Measurements from ENCODE around the gene ZNF665. TPM values are rescaled to one million over a fixed set of nuclear protein-coding genes. Genes with fewer than 3 reads are reported as not detected.
A peak's percentile ranks its signal among the peaks of the same experiment; 100 is the strongest.
"Not testable (repeated sequence)": the region's sequence is repeated elsewhere in the genome, so short reads cannot be mapped to it uniquely, and the experiment has no call there.

Gene ZNF665
- 0.39 and 0.73 TPM in 2 replicates for total RNA-seq (2022)
- Bru-seq, nascent RNA: percentile 29 among the genes with signal in this experiment
- percentile 25 among the genes with signal in this experiment for BruChase-seq, experiment 1, labeled RNA remaining after a 2-hour chase
- percentile 17 among the genes with signal in this experiment for BruChase-seq, experiment 2, labeled RNA remaining after a 6-hour chase
- long read RNA-seq: 0 reads

DNA sequence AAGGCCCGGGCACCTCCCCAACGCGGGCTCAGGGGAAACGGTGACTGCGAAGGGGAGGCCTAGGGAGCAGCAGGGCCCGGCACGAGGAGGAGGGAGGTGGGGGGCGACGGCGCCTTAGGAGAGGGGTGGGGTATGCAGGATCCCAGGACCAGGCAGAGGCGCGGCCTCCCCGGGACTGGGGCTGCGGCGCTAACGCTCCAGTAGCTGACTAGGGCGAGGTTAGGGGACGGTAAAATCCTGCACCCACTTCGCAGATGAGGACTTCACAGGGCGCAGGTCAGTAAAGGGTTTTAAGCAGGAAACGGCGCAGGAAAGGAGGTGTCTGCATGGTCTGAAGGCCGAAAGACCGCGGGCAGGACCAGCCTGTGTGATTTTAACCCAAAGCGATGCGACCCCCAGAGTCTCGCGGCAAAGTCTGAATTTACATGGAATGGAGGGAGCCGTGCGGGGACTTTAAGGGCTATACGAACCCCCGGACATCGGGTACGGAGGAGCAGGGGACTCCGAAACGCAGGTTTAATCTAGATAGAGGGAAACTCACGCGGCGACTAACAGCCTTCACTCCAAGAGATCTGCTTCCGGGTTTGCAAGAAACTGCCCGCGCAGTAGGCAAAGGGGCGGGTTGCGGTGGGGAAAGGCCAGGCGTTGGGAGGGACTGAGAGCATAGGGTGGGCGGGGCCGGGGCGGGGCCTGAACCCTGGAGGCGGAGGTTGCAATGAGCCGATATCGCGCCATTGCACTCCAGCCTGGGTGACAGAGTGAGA is at the start of gene ZNF665:
ZNF665 (minus strand) TSS at position 588 of the 764 bp plus-strand sequence. CDS start 10,460 bp downstream, outside the sequence.
- intact Hi-C loops (cut with micrococcal nuclease; ENCODE audit: unreplicated experiment): loop anchor here (10.0 kb wide), 1 partner anchor 322 kb away; no protein-coding TSS in a partner anchor
- H3K36me3 ChIP-seq (ENCODE audit: control insufficient read depth, insufficient read depth, low read length): no peaks in the 10 kb centered on the region; the same call in 1 of the 2 replicates
- peak within 1 kb of the TSS; percentile 55 for H3K4me3 ChIP-seq (ENCODE audit: low read depth, low read length)
- Mint-ChIP-seq H3K4me3 (ENCODE audit: unreplicated experiment) (peak within 1 kb of the TSS; percentile 76), H3K36me3 (ENCODE audit: insufficient read depth, unreplicated experiment) (peaks cover 8% of the 10 kb centered on the region), H3K9me3 (ENCODE audit: unreplicated experiment) (peaks cover 35% of the 10 kb centered on the region), H3K27me3 (ENCODE audit: insufficient read depth, unreplicated experiment) (no peaks in the 10 kb centered on the region), H3K27ac (ENCODE audit: unreplicated experiment) (no peak within 1 kb of the TSS), H3K4me1 (ENCODE audit: low read depth, unreplicated experiment) (no peaks in the 10 kb centered on the region)
- CTCF ChIA-PET: no interaction called here
- peaks cover 39% of the 10 kb centered on the region for H3K9me3 ChIP-seq
- POLR2A ChIA-PET: no interaction called here
- no peaks in the 10 kb centered on the region for H3K4me1 ChIP-seq
- TSS peak; percentile 68 for BruUV-seq (replicated peaks)
- H3K27me3 ChIP-seq (replicated peaks; ENCODE audit: control insufficient read depth, insufficient read depth, low read length): no peaks in the 10 kb centered on the region
- no peak for TF ChIP-seq CTCF (IDR thresholded peaks at IDR 0.05; ENCODE audit: insufficient read depth in 1 of 2, low read depth in 1 of 2, low read length in 1 of 2, severe bottlenecking in 1 of 2, unreplicated experiment in 1 of 2)
- DNase-seq: peak; percentile 53 to 82

GRCh38 chr19:53237114-53237777 is 44.1 kb upstream of the ZNF665 start:
- Mint-ChIP-seq H3K9me3 (ENCODE audit: unreplicated experiment) (peaks cover 75% of the 10 kb centered on the region), H3K27ac (ENCODE audit: unreplicated experiment) (no peak overlapping the region), H3K4me1 (ENCODE audit: low read depth, unreplicated experiment) (no peaks in the 10 kb centered on the region), H3K27me3 (ENCODE audit: insufficient read depth, unreplicated experiment) (no peaks in the 10 kb centered on the region), H3K36me3 (ENCODE audit: insufficient read depth, unreplicated experiment) (no peaks in the 10 kb centered on the region), H3K4me3 (ENCODE audit: unreplicated experiment) (no peak overlapping the region)
- ChIA-PET POLR2A (no interaction called here), CTCF (no interaction called here)
- no peak for TF ChIP-seq CTCF (IDR thresholded peaks at IDR 0.05; ENCODE audit: insufficient read depth in 1 of 2, low read depth in 1 of 2, low read length in 1 of 2, severe bottlenecking in 1 of 2, unreplicated experiment in 1 of 2)
- no peak for DNase-seq
- BruUV-seq (replicated peaks): no TSS peak
- H3K36me3 ChIP-seq (ENCODE audit: control insufficient read depth, insufficient read depth, low read length): no peaks in the 10 kb centered on the region
- H3K4me1 ChIP-seq: no peaks in the 10 kb centered on the region
- H3K27me3 ChIP-seq (replicated peaks; ENCODE audit: control insufficient read depth, insufficient read depth, low read length): no peaks in the 10 kb centered on the region
- intact Hi-C loops (cut with micrococcal nuclease; ENCODE audit: unreplicated experiment): no loop called here
- H3K4me3 ChIP-seq (ENCODE audit: low read depth, low read length): no peak overlapping the region
- peaks cover 69% of the 10 kb centered on the region for H3K9me3 ChIP-seq

GRCh38 chr19:53224606-53225005 is 31.4 kb upstream of the ZNF665 start:
- H3K27me3 ChIP-seq (replicated peaks; ENCODE audit: control insufficient read depth, insufficient read depth, low read length): no peaks in the 10 kb centered on the region
- BruUV-seq (replicated peaks): no TSS peak
- H3K4me1 ChIP-seq: no peaks in the 10 kb centered on the region
- intact Hi-C loops (cut with micrococcal nuclease; ENCODE audit: unreplicated experiment): no loop called here
- Mint-ChIP-seq H3K36me3 (ENCODE audit: insufficient read depth, unreplicated experiment) (no peaks in the 10 kb centered on the region), H3K27ac (ENCODE audit: unreplicated experiment) (no peak overlapping the region), H3K4me3 (ENCODE audit: unreplicated experiment) (no peak overlapping the region), H3K4me1 (ENCODE audit: low read depth, unreplicated experiment) (no peaks in the 10 kb centered on the region), H3K9me3 (ENCODE audit: unreplicated experiment) (peaks cover 55% of the 10 kb centered on the region), H3K27me3 (ENCODE audit: insufficient read depth, unreplicated experiment) (no peaks in the 10 kb centered on the region)
- POLR2A ChIA-PET: no interaction called here
- CTCF ChIA-PET: no interaction called here
- DNase-seq: no peak
- TF ChIP-seq CTCF (IDR thresholded peaks at IDR 0.05; ENCODE audit: insufficient read depth in 1 of 2, low read depth in 1 of 2, low read length in 1 of 2, severe bottlenecking in 1 of 2, unreplicated experiment in 1 of 2): no peak
- H3K36me3 ChIP-seq (ENCODE audit: control insufficient read depth, insufficient read depth, low read length): no peaks in the 10 kb centered on the region
- peaks cover 37% of the 10 kb centered on the region for H3K9me3 ChIP-seq
- no peak overlapping the region for H3K4me3 ChIP-seq (ENCODE audit: low read depth, low read length)

DNA sequence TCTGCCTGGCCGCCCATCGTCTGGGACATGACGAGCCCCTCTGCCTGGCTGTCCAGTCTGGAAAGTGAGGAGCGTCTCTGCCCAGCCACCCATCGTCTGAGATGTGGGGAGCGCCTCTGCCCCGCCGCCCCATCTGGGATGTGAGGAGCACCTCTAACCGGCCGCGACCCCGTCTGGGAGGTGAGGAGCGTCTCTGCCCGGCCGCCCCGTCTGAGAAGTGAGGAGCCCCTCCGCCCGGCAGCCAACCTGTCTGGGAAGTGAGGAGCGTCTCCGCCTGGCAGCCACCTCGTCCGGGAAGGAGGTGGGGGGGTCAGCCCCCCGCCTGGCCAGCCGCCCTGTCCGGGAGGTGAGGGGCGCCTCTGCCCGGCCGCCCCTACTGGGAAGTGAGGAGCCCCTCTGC is 29.6 kb upstream of the ZNF665 start:
- H3K9me3 Mint-ChIP-seq (ENCODE audit: unreplicated experiment): peaks cover 59% of the 10 kb centered on the region
- H3K4me3 Mint-ChIP-seq (ENCODE audit: unreplicated experiment); DNase-seq; BruUV-seq (replicated peaks); intact Hi-C loops (cut with micrococcal nuclease; ENCODE audit: unreplicated experiment); H3K4me3 ChIP-seq (ENCODE audit: low read depth, low read length); POLR2A ChIA-PET; H3K36me3 ChIP-seq (ENCODE audit: control insufficient read depth, insufficient read depth, low read length); H3K4me1 ChIP-seq; H3K27me3 Mint-ChIP-seq (ENCODE audit: insufficient read depth, unreplicated experiment); H3K27me3 ChIP-seq (replicated peaks; ENCODE audit: control insufficient read depth, insufficient read depth, low read length); CTCF ChIA-PET; H3K36me3 Mint-ChIP-seq (ENCODE audit: insufficient read depth, unreplicated experiment); H3K4me1 Mint-ChIP-seq (ENCODE audit: low read depth, unreplicated experiment); H3K27ac Mint-ChIP-seq (ENCODE audit: unreplicated experiment): not testable (repeated sequence)
- H3K9me3 ChIP-seq: peaks cover 35% of the 10 kb centered on the region

All from Caco-2 (cell line).